H1 (cell line): ENCODE measurements around the gene DOK7. TPM values are rescaled to one million over a fixed set of nuclear protein-coding genes. Genes with fewer than 3 reads are reported as not detected.

ENCODE experiments used
- BRCA1 ChIP-seq: IDR thresholded peaks from 2 replicates; pipeline ENCODE4 v1.6.1; 2012; ENCODE audit warnings: low read depth, low read length, improper control_type of control experiment
- EZH2 ChIP-seq: fragments of 200-600 bp; sonication (generic); IDR thresholded peaks from 2 replicates; pipeline ENCODE4 v1.7.1; 2012; ENCODE audit warnings: low read depth, mild to moderate bottlenecking, moderate library complexity, low read length, inconsistent platforms; ENCODE audit not compliant: severe bottlenecking
- GTF2F1 ChIP-seq: IDR thresholded peaks from 2 replicates; pipeline ENCODE4 v1.6.1; 2012; ENCODE audit warnings: low read depth, low read length, improper control_type of control experiment, borderline replicate concordance
- KDM5A ChIP-seq: fragments of 200-600 bp; IDR thresholded peaks from 2 replicates; pipeline ENCODE4 v1.7.1; 2012; ENCODE audit warnings: mild to moderate bottlenecking, low read length, inconsistent platforms, mixed read lengths
- NRF1 ChIP-seq: IDR thresholded peaks from 2 replicates; pipeline ENCODE4 v1.6.1; 2011; ENCODE audit warnings: mild to moderate bottlenecking, low read depth, low read length, improper control_type of control experiment
- RNF2 ChIP-seq: fragments of 200-900, 300-1000 bp; sonication (generic); IDR thresholded peaks from 2 replicates; pipeline ENCODE4 v1.7.1; 2016; ENCODE audit warnings: borderline replicate concordance, low read depth, mild to moderate bottlenecking, antibody characterized with exemption, low read length; ENCODE audit not compliant: poor library complexity, severe bottlenecking; ENCODE audit errors: missing control alignments
- SP2 ChIP-seq: IDR thresholded peaks from 2 replicates; pipeline ENCODE4 v1.6.1; 2012; ENCODE audit warnings: mild to moderate bottlenecking, low read length, inconsistent platforms
- TAF1 ChIP-seq: IDR thresholded peaks from 2 replicates; pipeline ENCODE4 v1.6.1; 2011; ENCODE audit warnings: mild to moderate bottlenecking, low read depth, low read length
- polyA plus RNA-seq, 7 experiments: library from polyadenylated mRNA; depleted of rRNA in 3 of 7; stranded (reverse) in 5 of 7; unstranded in 2 of 7; fragments of >200 nt in 5 of 7; fragments of 200-250 nt in 2 of 7; gene quantifications; 1 replicate in 5 of 7; 2 replicates in 1 of 7; 4 replicates in 1 of 7; pipeline versions ENCODE4 v1.2.1 to v1.2.3, GENCODE V29; 2011 to 2013; ENCODE audit warnings: missing spikeins in 2 of 7, mixed read lengths in 2 of 7
- total RNA-seq: library from RNA; stranded (reverse); fragmentation: NEBNext Ultra II Directional; extraction: Animal tissue kit (Norgen Biotek cat#: 25700); gene quantifications from 2 replicates; pipeline ENCODE4 v1.2.1, GENCODE V29; 2021
- TF ChIP-seq, protein P1 (sequence below): IDR thresholded peaks from 2 replicates; pipeline ENCODE4 v1.6.1; 2012; ENCODE audit warnings: inconsistent platforms

Gene DOK7
- total and polyA plus RNA-seq, 2 of the 8 experiments (the other 6 are each of a cell fraction or from before 2014, with no cell fraction given) = 0.32 TPM; not detected in 1

DNA sequence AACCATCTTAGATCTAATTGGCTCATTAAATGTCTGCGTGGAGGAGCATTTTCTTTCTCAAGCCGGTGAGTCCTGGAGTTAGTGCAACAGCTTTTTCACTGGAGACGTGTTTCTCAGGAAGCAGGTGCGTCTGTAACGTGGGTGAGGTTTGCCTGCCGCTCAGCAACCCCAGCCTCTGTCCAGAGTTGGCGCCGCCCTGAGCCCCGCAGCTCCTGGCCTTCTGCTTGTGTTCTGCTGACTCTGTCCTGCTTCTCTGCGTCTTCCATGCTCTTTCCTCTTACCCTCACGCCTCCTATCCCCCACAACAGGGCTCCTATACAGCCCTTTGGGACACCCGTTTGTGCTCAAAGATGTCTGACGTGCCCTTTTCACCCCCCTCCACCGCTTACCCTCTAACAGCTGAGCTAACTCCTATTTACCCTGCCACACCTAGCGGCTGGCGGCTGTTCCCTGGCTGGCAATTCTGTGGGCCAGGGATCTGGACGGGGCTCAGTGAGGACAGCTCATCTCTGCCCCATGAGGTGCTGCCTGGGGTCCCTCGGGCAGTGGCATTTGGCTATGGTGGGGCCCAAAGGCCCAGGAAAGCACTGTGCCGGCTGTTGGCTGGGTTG lies 18.8 kb downstream of the DOK7 start (continued):
- TF ChIP-seq SP2 (no peak), GTF2F1 (no peak), KDM5A (no peak), EZH2 (no peak), BRCA1 (no peak), RNF2 (no peak), NRF1 (no peak), TAF1 (no peak)
- TF ChIP-seq, protein P1, sequence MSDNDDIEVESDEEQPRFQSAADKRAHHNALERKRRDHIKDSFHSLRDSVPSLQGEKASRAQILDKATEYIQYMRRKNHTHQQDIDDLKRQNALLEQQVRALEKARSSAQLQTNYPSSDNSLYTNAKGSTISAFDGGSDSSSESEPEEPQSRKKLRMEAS = no peak
